ENCODE results near the gene RNF182.

Gene RNF182

DNA sequence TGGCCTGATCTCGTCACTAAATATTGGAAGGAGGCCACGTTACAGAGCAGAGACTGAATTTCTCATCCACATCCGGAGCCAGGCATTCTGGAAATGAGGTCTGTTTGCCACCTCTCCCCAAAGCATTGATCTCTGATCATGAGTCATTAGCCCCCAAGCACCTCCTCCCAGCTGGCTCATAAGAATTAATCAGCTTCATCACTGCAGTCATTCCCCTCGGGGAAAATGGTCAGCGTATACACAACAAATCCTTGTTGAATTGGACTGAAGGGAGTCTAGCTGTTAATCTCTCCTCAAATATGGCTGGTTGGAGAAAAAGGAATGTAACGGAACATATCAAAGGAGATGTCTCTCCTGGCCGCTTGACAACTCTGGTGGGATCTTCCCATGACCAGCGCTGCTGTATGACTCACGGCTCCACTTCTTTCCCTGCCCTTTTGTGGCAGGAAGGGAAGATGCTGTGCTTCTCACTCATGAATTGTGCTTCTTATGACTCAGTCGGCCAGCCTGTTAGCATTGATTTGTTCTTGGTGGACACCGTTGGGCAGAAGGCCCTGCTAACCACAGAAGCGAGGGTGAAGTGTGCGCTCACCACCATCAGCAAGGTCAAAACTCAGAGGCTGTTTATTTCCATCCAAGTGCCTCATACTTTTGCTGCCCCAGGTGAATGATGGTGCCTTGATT is 76.7 kb downstream of the RNF182 start:
- Histone ChIP-seq H3K27me3 (ENCODE audit: insufficient read depth, poor library complexity, severe bottlenecking) (no peaks in the 10 kb centered on the region), H3K27ac (replicated peaks) (no peak overlapping the region), H3K4me3 (replicated peaks; ENCODE audit: insufficient read depth, low read length) (no peak overlapping the region)
- DNase-seq (ENCODE audit: low read depth in 1 of 2, low spot score in 1 of 2), result no peak
- TF ChIP-seq, protein P1, sequence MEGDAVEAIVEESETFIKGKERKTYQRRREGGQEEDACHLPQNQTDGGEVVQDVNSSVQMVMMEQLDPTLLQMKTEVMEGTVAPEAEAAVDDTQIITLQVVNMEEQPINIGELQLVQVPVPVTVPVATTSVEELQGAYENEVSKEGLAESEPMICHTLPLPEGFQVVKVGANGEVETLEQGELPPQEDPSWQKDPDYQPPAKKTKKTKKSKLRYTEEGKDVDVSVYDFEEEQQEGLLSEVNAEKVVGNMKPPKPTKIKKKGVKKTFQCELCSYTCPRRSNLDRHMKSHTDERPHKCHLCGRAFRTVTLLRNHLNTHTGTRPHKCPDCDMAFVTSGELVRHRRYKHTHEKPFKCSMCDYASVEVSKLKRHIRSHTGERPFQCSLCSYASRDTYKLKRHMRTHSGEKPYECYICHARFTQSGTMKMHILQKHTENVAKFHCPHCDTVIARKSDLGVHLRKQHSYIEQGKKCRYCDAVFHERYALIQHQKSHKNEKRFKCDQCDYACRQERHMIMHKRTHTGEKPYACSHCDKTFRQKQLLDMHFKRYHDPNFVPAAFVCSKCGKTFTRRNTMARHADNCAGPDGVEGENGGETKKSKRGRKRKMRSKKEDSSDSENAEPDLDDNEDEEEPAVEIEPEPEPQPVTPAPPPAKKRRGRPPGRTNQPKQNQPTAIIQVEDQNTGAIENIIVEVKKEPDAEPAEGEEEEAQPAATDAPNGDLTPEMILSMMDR (IDR thresholded peaks at IDR 0.05; ENCODE audit: insufficient read depth, low read length), result no peak
- TF ChIP-seq GABPA (IDR thresholded peaks at IDR 0.05; ENCODE audit: low read depth) (no peak), POLR2AphosphoS5 (IDR thresholded peaks at IDR 0.05; ENCODE audit: low read depth) (no peak)
- TF ChIP-seq, protein P2, sequence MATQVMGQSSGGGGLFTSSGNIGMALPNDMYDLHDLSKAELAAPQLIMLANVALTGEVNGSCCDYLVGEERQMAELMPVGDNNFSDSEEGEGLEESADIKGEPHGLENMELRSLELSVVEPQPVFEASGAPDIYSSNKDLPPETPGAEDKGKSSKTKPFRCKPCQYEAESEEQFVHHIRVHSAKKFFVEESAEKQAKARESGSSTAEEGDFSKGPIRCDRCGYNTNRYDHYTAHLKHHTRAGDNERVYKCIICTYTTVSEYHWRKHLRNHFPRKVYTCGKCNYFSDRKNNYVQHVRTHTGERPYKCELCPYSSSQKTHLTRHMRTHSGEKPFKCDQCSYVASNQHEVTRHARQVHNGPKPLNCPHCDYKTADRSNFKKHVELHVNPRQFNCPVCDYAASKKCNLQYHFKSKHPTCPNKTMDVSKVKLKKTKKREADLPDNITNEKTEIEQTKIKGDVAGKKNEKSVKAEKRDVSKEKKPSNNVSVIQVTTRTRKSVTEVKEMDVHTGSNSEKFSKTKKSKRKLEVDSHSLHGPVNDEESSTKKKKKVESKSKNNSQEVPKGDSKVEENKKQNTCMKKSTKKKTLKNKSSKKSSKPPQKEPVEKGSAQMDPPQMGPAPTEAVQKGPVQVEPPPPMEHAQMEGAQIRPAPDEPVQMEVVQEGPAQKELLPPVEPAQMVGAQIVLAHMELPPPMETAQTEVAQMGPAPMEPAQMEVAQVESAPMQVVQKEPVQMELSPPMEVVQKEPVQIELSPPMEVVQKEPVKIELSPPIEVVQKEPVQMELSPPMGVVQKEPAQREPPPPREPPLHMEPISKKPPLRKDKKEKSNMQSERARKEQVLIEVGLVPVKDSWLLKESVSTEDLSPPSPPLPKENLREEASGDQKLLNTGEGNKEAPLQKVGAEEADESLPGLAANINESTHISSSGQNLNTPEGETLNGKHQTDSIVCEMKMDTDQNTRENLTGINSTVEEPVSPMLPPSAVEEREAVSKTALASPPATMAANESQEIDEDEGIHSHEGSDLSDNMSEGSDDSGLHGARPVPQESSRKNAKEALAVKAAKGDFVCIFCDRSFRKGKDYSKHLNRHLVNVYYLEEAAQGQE (IDR thresholded peaks at IDR 0.05; ENCODE audit: insufficient replicate concordance, low read depth), result no peak

DNA sequence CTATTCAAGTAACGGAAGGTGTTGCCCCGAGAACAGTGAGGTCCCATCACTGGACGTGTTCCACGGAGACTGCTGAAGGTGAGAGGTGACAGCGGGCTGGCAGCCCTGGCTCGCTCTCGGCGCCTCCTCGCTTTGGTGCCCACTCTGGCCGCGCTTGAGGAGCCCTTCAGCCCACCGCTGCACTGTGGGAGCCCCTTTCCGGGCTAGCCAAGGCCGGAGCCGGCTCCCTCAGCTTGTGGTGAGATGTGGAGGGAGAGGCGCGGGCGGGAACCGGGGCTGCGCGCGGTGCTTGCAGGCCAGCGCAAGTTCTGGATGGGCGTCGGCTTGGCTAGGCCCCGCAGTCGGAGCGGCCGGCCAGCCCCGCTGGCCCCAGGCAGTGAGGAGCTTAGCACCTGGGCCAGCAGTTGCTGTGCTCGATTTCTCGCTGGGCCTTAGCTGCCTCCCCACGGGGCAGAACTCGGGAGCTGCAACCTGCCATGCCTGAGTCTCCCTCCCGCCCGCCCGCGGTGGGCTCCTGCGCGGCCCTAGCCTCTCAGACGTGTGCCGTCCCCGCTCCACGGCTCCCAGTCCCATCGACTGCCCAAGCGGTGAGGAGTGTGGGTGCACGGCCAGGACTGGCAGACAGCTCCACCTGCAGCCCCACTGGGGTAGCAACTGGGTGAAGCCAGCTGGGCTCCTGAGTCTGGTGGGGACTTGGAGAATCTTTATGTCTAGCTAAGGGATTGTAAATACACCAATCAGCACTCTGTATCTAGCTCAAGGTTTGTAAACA is 77.6 kb downstream of the RNF182 start:
- TF ChIP-seq, protein P1 (IDR thresholded peaks at IDR 0.05; ENCODE audit: insufficient read depth, low read length), result no peak
- TF ChIP-seq GABPA (IDR thresholded peaks at IDR 0.05; ENCODE audit: low read depth) (no peak), POLR2AphosphoS5 (IDR thresholded peaks at IDR 0.05; ENCODE audit: low read depth) (no peak), SPI1 (IDR thresholded peaks at IDR 0.05; ENCODE audit: borderline replicate concordance, low read depth) (no peak)
- TF ChIP-seq, protein P2 (IDR thresholded peaks at IDR 0.05; ENCODE audit: insufficient replicate concordance, low read depth), result no peak
- Histone ChIP-seq H3K27ac (replicated peaks) (no peak overlapping the region), H3K4me3 (replicated peaks; ENCODE audit: insufficient read depth, low read length) (no peak overlapping the region), H3K27me3 (ENCODE audit: insufficient read depth, poor library complexity, severe bottlenecking) (no peaks in the 10 kb centered on the region)
- DNase-seq (ENCODE audit: low read depth in 1 of 2, low spot score in 1 of 2), result no peak

DNA sequence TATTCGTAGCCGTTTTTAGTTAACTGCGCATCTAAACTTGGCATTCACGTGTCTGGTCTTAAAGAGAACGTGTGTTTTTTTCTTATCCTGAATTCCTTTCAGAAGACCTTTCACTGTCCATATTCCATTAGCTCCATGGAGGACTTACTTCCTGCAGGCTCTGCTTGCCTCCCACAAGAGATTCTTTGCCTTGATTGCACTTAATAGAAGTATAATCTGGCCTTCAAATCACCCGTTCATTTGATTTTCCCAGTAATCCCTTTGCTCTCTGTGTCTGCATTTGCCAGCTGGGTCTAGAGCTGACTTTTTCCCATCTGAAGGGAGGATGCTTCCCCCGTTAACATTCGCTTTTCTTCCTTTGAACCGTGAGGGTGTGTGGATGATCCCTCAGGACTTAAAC is 79.5 kb downstream of the RNF182 start:
- Histone ChIP-seq H3K4me3 (replicated peaks; ENCODE audit: insufficient read depth, low read length) (no peak overlapping the region), H3K27ac (replicated peaks) (no peak overlapping the region), H3K27me3 (ENCODE audit: insufficient read depth, poor library complexity, severe bottlenecking) (no peaks in the 10 kb centered on the region)
- TF ChIP-seq SPI1 (IDR thresholded peaks at IDR 0.05; ENCODE audit: borderline replicate concordance, low read depth) (no peak), POLR2AphosphoS5 (IDR thresholded peaks at IDR 0.05; ENCODE audit: low read depth) (no peak), GABPA (IDR thresholded peaks at IDR 0.05; ENCODE audit: low read depth) (no peak)
- TF ChIP-seq, protein P2 (IDR thresholded peaks at IDR 0.05; ENCODE audit: insufficient replicate concordance, low read depth), result no peak
- TF ChIP-seq, protein P1 (IDR thresholded peaks at IDR 0.05; ENCODE audit: insufficient read depth, low read length), result no peak
- no peak for DNase-seq (ENCODE audit: low read depth in 1 of 2, low spot score in 1 of 2)
